ENCODE data around the gene CCDC57. TPM values are rescaled to one million over a fixed set of nuclear protein-coding genes. Genes with fewer than 3 reads are reported as not detected.

The CCDC57 gene
- total and polyA plus RNA-seq, 3 experiments from 2014 or later = 39.2 to 77.6 (median 69.8) TPM

DNA sequence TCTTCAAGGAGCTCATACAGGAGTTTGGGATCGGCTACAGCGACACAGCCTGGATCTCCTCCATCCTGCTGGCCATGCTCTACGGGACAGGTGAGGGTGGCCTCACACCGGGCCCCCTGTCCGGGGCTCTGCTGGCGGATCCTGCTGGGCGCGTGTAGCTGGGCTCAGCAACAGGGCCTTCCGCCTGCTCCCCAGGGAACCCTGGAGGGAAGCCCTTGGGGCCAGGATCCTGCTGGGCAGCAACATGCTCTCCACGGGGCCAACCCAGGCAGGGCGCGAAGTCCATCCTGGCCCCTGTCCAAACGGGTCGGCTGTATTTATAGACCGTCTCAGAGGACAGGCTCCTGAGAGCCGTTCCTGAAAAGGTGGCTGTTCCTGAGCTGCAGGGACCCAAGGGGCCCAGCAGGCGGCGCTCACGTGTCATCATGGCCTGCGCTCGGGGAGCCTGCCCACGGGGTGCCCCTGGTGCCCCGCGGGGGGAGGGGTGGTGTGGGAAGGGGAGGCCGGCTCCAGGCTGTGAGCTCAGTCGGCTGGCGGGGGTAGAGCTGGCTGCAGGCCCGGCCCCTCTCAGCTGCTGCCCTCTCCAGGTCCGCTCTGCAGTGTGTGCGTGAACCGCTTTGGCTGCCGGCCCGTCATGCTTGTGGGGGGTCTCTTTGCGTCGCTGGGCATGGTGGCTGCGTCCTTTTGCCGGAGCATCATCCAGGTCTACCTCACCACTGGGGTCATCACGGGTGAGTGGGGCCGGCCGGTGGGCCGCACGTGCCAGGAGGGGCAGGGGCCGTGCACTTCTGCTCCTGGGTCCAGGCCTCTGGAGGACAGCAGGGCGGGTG lies 23.7 kb upstream of the CCDC57 start:
- Histone ChIP-seq H3K36me3 (ENCODE audit: insufficient read depth, low read length) (no peaks in the 10 kb centered on the region), H3K4me3 (ENCODE audit: low read length) (no peak overlapping the region), H3K27me3 (ENCODE audit: insufficient read depth, low read length, poor library complexity, severe bottlenecking) (no peaks in the 10 kb centered on the region), H3K4me1 (ENCODE audit: insufficient read depth, low read length) (peaks cover 49% of the 10 kb centered on the region), H3K27ac (ENCODE audit: low read depth, low read length) (peak overlapping the region; percentile 75), H3K9me3 (ENCODE audit: low read length) (no peaks in the 10 kb centered on the region)
- peaks cover 0 to 15% (median 0%) of the 10 kb centered on the region in 3 donors for H3K36me3 Mint-ChIP-seq
- H3K4me3 Mint-ChIP-seq = peak overlapping the region in 1 of 7 donors; percentile 48
- H3K9me3 Mint-ChIP-seq = peaks cover 0 to 2% (median 0%) of the 10 kb centered on the region in 5 donors
- peaks cover 21 to 59% (median 24%) of the 10 kb centered on the region in 3 donors for H3K4me1 Mint-ChIP-seq
- peak; percentile 57 to 78 (median 67) for DNase-seq
- ChIA-PET CTCF (interaction anchor here (0.8 to 4.9 kb wide), 26 partner anchors 9 to 270 kb away, joined by 3 to 71 read pairs (median 4); partner anchors contain the start of genes CD7 and SECTM1), POLR2A (interaction anchor here (1.0 to 1.6 kb wide), 6 partner anchors 31 to 97 kb away, joined by 3 to 4 read pairs (median 4); partner anchors contain the start of gene SECTM1)
- no peaks in the 10 kb centered on the region for H3K27me3 Mint-ChIP-seq
- peak overlapping the region in 6 of 8 donors; percentile 36 to 89 (median 73) for H3K27ac Mint-ChIP-seq

DNA sequence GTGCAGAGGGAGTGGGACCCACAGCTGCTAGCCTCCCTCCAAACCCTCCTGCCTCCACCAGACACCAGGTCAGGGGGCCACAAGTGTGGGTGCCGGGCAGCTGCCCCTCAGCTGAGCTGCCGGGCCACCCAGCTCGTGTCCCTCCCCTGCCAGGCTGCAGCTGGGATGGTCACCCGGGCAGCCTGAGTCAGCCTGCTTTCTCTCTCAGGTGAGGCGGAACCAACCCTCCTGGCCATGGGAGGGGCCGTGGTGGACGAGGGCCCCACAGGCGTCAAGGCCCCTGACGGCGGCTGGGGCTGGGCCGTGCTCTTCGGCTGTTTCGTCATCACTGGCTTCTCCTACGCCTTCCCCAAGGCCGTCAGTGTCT lies 23.1 kb upstream of the CCDC57 start:
- Mint-ChIP-seq H3K9me3 (peaks cover 0 to 2% (median 0%) of the 10 kb centered on the region in 5 donors), H3K27ac (peak overlapping the region in 5 of 8 donors; percentile 29 to 89 (median 76)), H3K36me3 (peaks cover 0 to 12% (median 0%) of the 10 kb centered on the region in 3 donors), H3K27me3 (no peaks in the 10 kb centered on the region), H3K4me1 (peaks cover 20 to 53% (median 21%) of the 10 kb centered on the region in 3 donors), H3K4me3 (peak overlapping the region in 1 of 7 donors; percentile 48)
- Histone ChIP-seq H3K4me3 (ENCODE audit: low read length) (no peak overlapping the region), H3K36me3 (ENCODE audit: insufficient read depth, low read length) (no peaks in the 10 kb centered on the region), H3K27ac (ENCODE audit: low read depth, low read length) (peak overlapping the region; percentile 75), H3K4me1 (ENCODE audit: insufficient read depth, low read length) (peaks cover 45% of the 10 kb centered on the region), H3K9me3 (ENCODE audit: low read length) (no peaks in the 10 kb centered on the region), H3K27me3 (ENCODE audit: insufficient read depth, low read length, poor library complexity, severe bottlenecking) (no peaks in the 10 kb centered on the region)
- DNase-seq = no peak
- ChIA-PET POLR2A (interaction anchor here (1.0 to 1.6 kb wide), 6 partner anchors 30 to 98 kb away, joined by 3 to 4 read pairs (median 4); partner anchors contain the start of gene SECTM1), CTCF (interaction anchor here (0.8 to 4.9 kb wide), 25 partner anchors 10 to 270 kb away, joined by 3 to 71 read pairs (median 4); partner anchors contain the start of genes CD7 and SECTM1)

DNA sequence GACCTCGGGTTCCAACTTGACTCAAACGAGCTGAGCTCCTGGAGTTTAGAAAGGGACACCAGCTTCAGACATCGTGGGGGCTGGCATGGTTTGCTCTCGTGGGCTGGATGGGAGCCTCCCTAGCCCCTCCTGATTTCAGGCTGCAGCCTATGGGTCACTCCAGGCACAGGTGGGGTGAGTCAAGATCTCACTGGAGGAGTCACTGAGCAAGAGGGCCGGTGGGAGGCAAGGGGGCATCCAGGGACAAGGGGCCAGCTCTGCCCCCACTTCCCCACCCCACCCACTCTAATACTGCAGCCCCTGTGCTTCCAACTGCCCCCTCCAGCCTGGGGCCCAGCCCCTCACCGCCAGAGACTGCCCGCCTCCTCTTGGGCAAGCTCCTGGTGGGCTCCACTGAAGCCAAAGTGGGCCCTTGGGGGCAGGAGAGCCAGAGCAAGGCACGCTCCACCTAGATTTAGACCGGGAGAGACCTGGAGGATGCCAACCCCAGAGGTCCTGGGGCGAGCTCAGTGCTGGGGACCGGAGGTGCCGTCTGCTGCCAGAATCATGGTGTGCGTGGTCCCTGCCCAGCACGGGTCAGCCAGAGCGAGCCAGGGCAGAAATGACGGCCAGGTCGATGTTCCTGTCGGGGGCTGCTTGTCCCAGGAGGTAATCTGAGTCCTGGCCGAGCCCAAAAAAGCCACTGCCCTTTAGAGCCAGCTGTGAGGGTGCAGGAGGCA lies 22.6 kb upstream of the CCDC57 start:
- no peak for DNase-seq
- Mint-ChIP-seq H3K9me3 (peaks cover 0 to 2% (median 0%) of the 10 kb centered on the region in 5 donors), H3K27ac (peak overlapping the region in 7 of 8 donors; percentile 35 to 87 (median 61)), H3K27me3 (no peaks in the 10 kb centered on the region), H3K4me1 (peaks cover 15 to 50% (median 18%) of the 10 kb centered on the region in 3 donors), H3K4me3 (peak overlapping the region in 2 of 7 donors; percentile 34 to 54), H3K36me3 (peaks cover 0 to 8% (median 0%) of the 10 kb centered on the region in 3 donors)
- no peaks in the 10 kb centered on the region for H3K9me3 ChIP-seq (ENCODE audit: low read length)
- CTCF ChIA-PET = interaction anchor here (0.8 to 4.9 kb wide), 17 partner anchors 15 to 271 kb away, joined by 3 to 71 read pairs (median 4); partner anchors contain the start of gene CD7
- H3K27me3 ChIP-seq (ENCODE audit: insufficient read depth, low read length, poor library complexity, severe bottlenecking) = no peaks in the 10 kb centered on the region
- peaks cover 43% of the 10 kb centered on the region for H3K4me1 ChIP-seq (ENCODE audit: insufficient read depth, low read length)
- peak overlapping the region; percentile 75 for H3K27ac ChIP-seq (ENCODE audit: low read depth, low read length)
- no peaks in the 10 kb centered on the region for H3K36me3 ChIP-seq (ENCODE audit: insufficient read depth, low read length)
- POLR2A ChIA-PET = interaction anchor here (1.3 to 1.6 kb wide), 2 partner anchors 62 to 68 kb away, joined by 3 to 4 read pairs; no protein-coding TSS in a partner anchor
- H3K4me3 ChIP-seq (ENCODE audit: low read length) = no peak overlapping the region

DNA sequence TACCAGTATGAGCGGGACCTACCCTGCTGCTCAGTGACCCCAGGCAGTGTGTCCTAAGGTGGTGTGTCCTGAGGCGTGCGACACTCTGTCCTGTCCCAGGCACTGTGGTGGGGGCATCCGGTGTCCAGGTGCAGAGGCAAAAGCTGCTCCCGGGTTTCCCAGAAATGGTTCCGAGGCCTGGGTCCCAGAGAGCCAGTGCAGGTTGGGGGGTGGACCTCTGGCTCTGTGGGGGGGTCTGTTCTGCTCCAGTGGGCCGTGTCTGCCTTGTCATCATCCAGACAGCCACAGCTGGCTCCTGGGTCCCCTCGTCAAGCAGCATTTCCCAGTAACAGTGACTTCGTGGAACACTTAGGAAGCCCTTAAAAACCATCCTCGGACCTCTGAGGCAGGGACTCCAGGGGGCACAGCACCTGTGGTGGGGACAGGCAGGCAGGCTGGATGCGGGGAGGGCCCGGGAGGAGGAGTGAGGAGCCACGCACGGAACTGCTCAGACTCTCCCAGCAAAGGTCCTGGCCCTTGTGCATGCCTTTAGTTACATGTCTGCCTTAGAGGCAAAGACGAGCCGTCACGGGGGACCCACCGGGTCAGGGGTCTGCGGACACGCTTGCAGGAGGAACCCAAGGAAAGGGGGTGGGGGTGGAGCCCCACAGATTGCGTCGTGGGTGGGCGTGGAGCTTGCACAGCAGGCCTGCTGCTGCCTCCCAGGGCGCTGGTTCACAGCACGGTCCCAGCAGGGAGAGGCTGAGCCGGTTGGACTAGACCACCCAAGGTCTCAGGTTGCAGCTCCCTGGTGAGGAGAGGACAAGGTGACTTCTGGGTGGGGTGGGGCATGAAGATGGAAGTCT lies 21.8 kb upstream of the CCDC57 start:
- Mint-ChIP-seq H3K36me3 (peaks cover 0 to 7% (median 0%) of the 10 kb centered on the region in 3 donors), H3K4me3 (peak overlapping the region in 2 of 7 donors; percentile 34 to 54)

DNA sequence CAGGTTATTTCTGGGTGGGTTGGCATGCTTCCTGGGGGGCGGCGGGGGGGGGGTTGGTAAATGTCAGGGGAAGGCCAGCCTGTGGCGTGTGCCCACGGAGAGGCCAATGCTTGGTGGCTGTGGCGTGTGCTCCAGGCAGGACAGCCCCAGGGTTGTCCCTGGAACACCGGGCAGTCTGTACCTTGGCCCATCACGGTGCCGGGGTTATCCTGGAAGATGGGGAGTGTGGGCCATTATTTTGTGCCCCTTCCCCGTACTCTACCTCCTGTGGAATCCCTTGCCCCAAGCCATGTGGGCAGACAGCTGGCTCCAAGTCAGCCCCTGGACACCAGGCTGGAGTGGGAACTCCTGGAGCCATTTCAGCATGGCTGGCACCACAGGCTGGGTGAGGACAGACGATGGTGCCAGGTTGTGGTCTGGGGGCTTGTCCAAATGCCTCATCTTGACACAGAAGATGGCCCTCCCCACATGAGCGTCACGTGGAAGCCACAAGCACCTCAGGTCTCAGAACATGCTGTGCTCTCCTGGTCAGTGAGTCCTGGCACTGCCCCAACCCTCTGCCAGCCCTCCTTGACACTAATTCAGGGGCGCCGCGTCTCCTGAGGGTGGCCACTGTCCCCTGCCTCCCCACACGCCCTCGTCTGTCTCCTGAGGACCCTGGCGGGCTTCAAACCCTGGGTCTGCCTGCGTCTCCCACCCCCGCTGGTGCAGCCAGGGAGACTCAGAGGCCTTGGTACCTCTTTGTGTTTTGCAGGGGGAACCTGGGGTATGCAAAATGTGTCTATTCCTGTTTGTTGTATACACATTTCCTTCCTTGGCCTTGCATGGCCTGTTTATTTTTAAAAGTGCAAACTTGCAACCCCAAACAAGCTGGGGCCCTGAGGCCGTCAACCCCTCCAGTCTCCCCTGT lies 20.5 kb upstream of the CCDC57 start:
- Mint-ChIP-seq H3K4me1 (peaks cover 5 to 39% (median 10%) of the 10 kb centered on the region in 3 donors), H3K36me3 (peaks cover 0 to 3% (median 0%) of the 10 kb centered on the region in 3 donors), H3K4me3 (peak overlapping the region in 2 of 7 donors; percentile 51 to 64), H3K9me3 (peaks cover 0 to 2% (median 0%) of the 10 kb centered on the region in 5 donors), H3K27me3 (no peaks in the 10 kb centered on the region), H3K27ac (peak overlapping the region; percentile 8 to 82 (median 70))
- DNase-seq = no peak
- Histone ChIP-seq H3K27me3 (ENCODE audit: insufficient read depth, low read length, poor library complexity, severe bottlenecking) (no peaks in the 10 kb centered on the region), H3K27ac (ENCODE audit: low read depth, low read length) (peak overlapping the region; percentile 73), H3K36me3 (ENCODE audit: insufficient read depth, low read length) (no peaks in the 10 kb centered on the region), H3K9me3 (ENCODE audit: low read length) (no peaks in the 10 kb centered on the region), H3K4me3 (ENCODE audit: low read length) (no peak overlapping the region), H3K4me1 (ENCODE audit: insufficient read depth, low read length) (peaks cover 33% of the 10 kb centered on the region)
- CTCF ChIA-PET = interaction anchor here (1.0 to 1.7 kb wide), 2 partner anchors 68 to 88 kb away, joined by 3 to 4 read pairs; no protein-coding TSS in a partner anchor
- POLR2A ChIA-PET = interaction anchor here (0.6 kb wide), 1 partner anchor 58 kb away, joined by 3 read pairs; no protein-coding TSS in a partner anchor

More for the DNA sequence above, 21.8 kb upstream of the CCDC57 start:
- H3K36me3 ChIP-seq (ENCODE audit: insufficient read depth, low read length) = no peaks in the 10 kb centered on the region
- H3K27ac ChIP-seq (ENCODE audit: low read depth, low read length) = peak overlapping the region; percentile 75
- no peak for DNase-seq
- Mint-ChIP-seq H3K9me3 (peaks cover 0 to 2% (median 0%) of the 10 kb centered on the region in 5 donors), H3K27me3 (no peaks in the 10 kb centered on the region), H3K27ac (peak overlapping the region in 7 of 8 donors; percentile 7 to 87 (median 47)), H3K4me1 (peaks cover 15 to 50% (median 20%) of the 10 kb centered on the region in 3 donors)
- ChIA-PET POLR2A (no interaction called here), CTCF (interaction anchor here (0.8 to 4.9 kb wide), 10 partner anchors 21 to 204 kb away, joined by 3 to 71 read pairs (median 8); partner anchors contain the start of gene CD7)
- no peak overlapping the region for H3K4me3 ChIP-seq (ENCODE audit: low read length)
- H3K9me3 ChIP-seq (ENCODE audit: low read length) = no peaks in the 10 kb centered on the region
- no peaks in the 10 kb centered on the region for H3K27me3 ChIP-seq (ENCODE audit: insufficient read depth, low read length, poor library complexity, severe bottlenecking)
- peaks cover 43% of the 10 kb centered on the region for H3K4me1 ChIP-seq (ENCODE audit: insufficient read depth, low read length)

DNA sequence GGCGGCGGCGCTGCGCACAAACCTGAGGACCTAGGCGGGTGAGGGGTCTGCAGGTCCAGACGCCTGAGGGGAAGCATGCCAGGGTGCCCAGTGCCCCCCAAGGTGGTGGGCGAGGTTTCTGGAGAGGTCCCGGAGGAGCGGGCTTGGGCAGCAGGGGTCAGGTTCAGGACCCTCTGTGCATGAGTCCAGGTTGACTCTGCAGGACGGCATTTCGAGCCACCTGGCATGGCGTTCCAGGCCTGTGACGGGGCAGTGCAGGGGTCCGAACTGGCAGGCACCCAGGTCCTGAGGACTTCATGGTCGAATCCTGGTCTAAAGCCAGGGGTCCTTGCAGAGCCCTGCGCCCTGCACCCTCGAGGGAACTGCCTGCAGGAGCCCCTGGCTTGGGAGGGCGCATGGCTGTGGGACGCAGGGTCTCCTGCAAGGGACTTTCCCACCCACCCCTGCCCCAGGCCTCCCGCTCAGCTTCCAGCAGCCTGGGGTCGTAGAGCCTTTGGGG lies 19.7 kb upstream of the CCDC57 start:
- DNase-seq = no peak
- no peaks in the 10 kb centered on the region for H3K9me3 Mint-ChIP-seq
- Histone ChIP-seq H3K27ac (ENCODE audit: low read depth, low read length) (peak overlapping the region; percentile 73), H3K4me1 (ENCODE audit: insufficient read depth, low read length) (peaks cover 39% of the 10 kb centered on the region), H3K4me3 (ENCODE audit: low read length) (no peak overlapping the region), H3K36me3 (ENCODE audit: insufficient read depth, low read length) (no peaks in the 10 kb centered on the region), H3K27me3 (ENCODE audit: insufficient read depth, low read length, poor library complexity, severe bottlenecking) (no peaks in the 10 kb centered on the region), H3K9me3 (ENCODE audit: low read length) (no peaks in the 10 kb centered on the region)
- peaks cover 0 to under 1% (median 0%) of the 10 kb centered on the region in 3 donors for H3K36me3 Mint-ChIP-seq
- H3K4me1 Mint-ChIP-seq = peaks cover 5 to 41% (median 11%) of the 10 kb centered on the region in 3 donors
- H3K27me3 Mint-ChIP-seq = no peaks in the 10 kb centered on the region
- ChIA-PET POLR2A (no interaction called here), CTCF (interaction anchor here (1.7 kb wide), 1 partner anchor 89 kb away, joined by 4 read pairs; no protein-coding TSS in a partner anchor)
- H3K4me3 Mint-ChIP-seq = peak overlapping the region in 1 of 7 donors; percentile 20
- H3K27ac Mint-ChIP-seq = peak overlapping the region in 2 of 8 donors; percentile 27 to 43

Data from CD8-positive, alpha-beta memory T cell (primary cell).